Mesenchymal stem cell (in vitro differentiated cells and primary cell): ENCODE measurements around the gene MGAT4A.
A peak's percentile ranks its signal among the peaks of the same experiment; 100 is the strongest.

Source experiments
- DNase-seq: peaks from one replicate; pipeline ENCODE4 v3.0.0-alpha.2; 2013
- H2AFZ ChIP-seq: one replicate; pipeline ENCODE4 v1.6.1; 2013; ENCODE audit warnings: low read depth, mild to moderate bottlenecking, control low read depth, inconsistent platforms, low read length, moderate library complexity
- H2AK5ac ChIP-seq: 2 replicates; pipeline ENCODE4 v1.6.1; 2013; ENCODE audit warnings: low read length, moderate library complexity, mild to moderate bottlenecking, inconsistent platforms; ENCODE audit not compliant: severe bottlenecking
- H2BK120ac ChIP-seq: one replicate; pipeline ENCODE4 v1.6.1; 2013; ENCODE audit warnings: low read depth, mild to moderate bottlenecking, inconsistent platforms, low read length, moderate library complexity
- H2BK12ac ChIP-seq, 2 experiments: one replicate each; pipeline ENCODE4 v1.6.1; 2013; ENCODE audit warnings: inconsistent platforms in 2 of 2, low read length in 2 of 2, mild to moderate bottlenecking in 2 of 2, moderate library complexity in 2 of 2, control low read depth in 1 of 2
- H2BK15ac ChIP-seq: one replicate; pipeline ENCODE4 v1.6.1; 2013; ENCODE audit warnings: mild to moderate bottlenecking, low read depth, inconsistent platforms; ENCODE audit not compliant: poor library complexity, severe bottlenecking
- H2BK5ac ChIP-seq: 2 replicates; pipeline ENCODE4 v1.6.1; 2013; ENCODE audit warnings: low read depth, mild to moderate bottlenecking, low read length, control low read depth, inconsistent platforms; ENCODE audit not compliant: poor library complexity, severe bottlenecking
- H3K14ac ChIP-seq, 2 experiments: one replicate each; pipeline ENCODE4 v1.6.1; 2013; ENCODE audit warnings: inconsistent platforms in 2 of 2, low read length in 2 of 2, control low read depth in 1 of 2, mild to moderate bottlenecking in 1 of 2, moderate library complexity in 1 of 2
- H3K18ac ChIP-seq, 2 experiments: one replicate each; pipeline ENCODE4 v1.6.1; 2013; ENCODE audit warnings: inconsistent platforms in 2 of 2, low read length in 2 of 2, control low read depth in 1 of 2, low read depth in 1 of 2, mild to moderate bottlenecking in 1 of 2
- H3K23ac ChIP-seq, 2 experiments: one replicate each; pipeline ENCODE4 v1.6.1; 2013; ENCODE audit warnings: inconsistent platforms in 2 of 2, low read length in 2 of 2, mild to moderate bottlenecking in 2 of 2, moderate library complexity in 2 of 2, control low read depth in 1 of 2
- H3K27ac ChIP-seq: 2 replicates; pipeline ENCODE4 v1.5.1; 2013; ENCODE audit warnings: mild to moderate bottlenecking, moderate library complexity, low read length, control low read depth, inconsistent platforms; ENCODE audit not compliant: poor library complexity, severe bottlenecking
- H3K27me3 ChIP-seq, 2 experiments: 2 replicates each; pipeline versions ENCODE4 v1.6.1 to v1.7.0; 2013; ENCODE audit warnings: low read length in 2 of 2, mild to moderate bottlenecking in 2 of 2, moderate library complexity in 2 of 2, control low read depth in 1 of 2, inconsistent platforms in 1 of 2; ENCODE audit not compliant: control insufficient read depth in 1 of 2, insufficient read depth in 1 of 2
- H3K36me3 ChIP-seq, 2 experiments: 2 replicates each; pipeline versions ENCODE4 v1.6.1 to v1.7.0; 2013; ENCODE audit warnings: low read length in 2 of 2, control low read depth in 1 of 2, inconsistent platforms in 1 of 2, low read depth in 1 of 2, mild to moderate bottlenecking in 1 of 2; ENCODE audit not compliant: insufficient read depth in 2 of 2, control insufficient read depth in 1 of 2
- H3K4ac ChIP-seq, 2 experiments: one replicate each; pipeline ENCODE4 v1.6.1; 2013; ENCODE audit warnings: inconsistent platforms in 2 of 2, low read length in 2 of 2, mild to moderate bottlenecking in 2 of 2, moderate library complexity in 2 of 2, control low read depth in 1 of 2, low read depth in 1 of 2
- H3K4me1 ChIP-seq: 2 replicates; pipeline ENCODE4 v1.6.1; 2013; ENCODE audit warnings: low read depth, low read length, control low read depth; ENCODE audit not compliant: control insufficient read depth, insufficient read depth
- H3K4me2 ChIP-seq: 2 replicates; pipeline ENCODE4 v1.6.1; 2013; ENCODE audit warnings: low read length, mild to moderate bottlenecking, inconsistent platforms; ENCODE audit not compliant: poor library complexity, severe bottlenecking
- H3K4me3 ChIP-seq, 2 experiments: 2 replicates each; pipeline versions ENCODE4 v1.5.1 to v1.7.0; 2013; ENCODE audit warnings: low read length in 2 of 2, mild to moderate bottlenecking in 2 of 2, control low read depth in 1 of 2, low read depth in 1 of 2; ENCODE audit not compliant: insufficient read depth in 1 of 2
- H3K79me1 ChIP-seq: replicated peaks from 2 replicates; pipeline ENCODE4 v1.6.1; 2013; ENCODE audit warnings: mild to moderate bottlenecking, control low read depth, low read length, inconsistent platforms; ENCODE audit not compliant: poor library complexity, severe bottlenecking
- H3K9ac ChIP-seq: 2 replicates; pipeline ENCODE4 v1.7.0; 2013; ENCODE audit warnings: mild to moderate bottlenecking, low read length, moderate library complexity
- H3K9me3 ChIP-seq: 2 replicates; pipeline ENCODE4 v1.7.0; 2013; ENCODE audit warnings: mild to moderate bottlenecking, low read length; ENCODE audit not compliant: control insufficient read depth
- H4K8ac ChIP-seq: one replicate; pipeline ENCODE4 v1.6.1; 2013; ENCODE audit warnings: inconsistent platforms, mild to moderate bottlenecking, low read length, moderate library complexity
- H4K91ac ChIP-seq: one replicate; pipeline ENCODE4 v1.6.1; 2013; ENCODE audit warnings: mild to moderate bottlenecking, low read length, inconsistent platforms
- WGBS: methylation state at CpG from one replicate; pipeline ENCODE4 v1.1.7; 2013; ENCODE audit warnings: mixed read lengths; 5-methylcytosine and 5-hydroxymethylcytosine counted together

Gene MGAT4A

GRCh38 chr2:98698896-98699295 is 32.0 kb downstream of the MGAT4A start:
- Histone ChIP-seq H3K36me3 (no peaks in the 10 kb centered on the region), H3K9ac (no peak overlapping the region), H3K23ac (no peak overlapping the region), H2AFZ (no peak overlapping the region), H3K27me3 (peaks cover 0 to 21% of the 10 kb centered on the region in 2 experiments), H4K8ac (no peak overlapping the region), H4K91ac (no peak overlapping the region), H3K18ac (no peak overlapping the region), H2BK15ac (no peak overlapping the region), H2BK120ac (no peak overlapping the region), H3K4me3 (no peak overlapping the region), H3K9me3 (no peaks in the 10 kb centered on the region), H3K4ac (no peak overlapping the region), H2AK5ac (no peak overlapping the region), H2BK5ac (no peak overlapping the region), H3K4me1 (peaks cover 2% of the 10 kb centered on the region), H3K27ac (no peak overlapping the region), H3K79me1 (no peaks in the 10 kb centered on the region), H3K4me2 (no peak overlapping the region), H2BK12ac (no peak overlapping the region), H3K14ac (no peak overlapping the region)
- no peak for DNase-seq
- WGBS = 87% methylated on average over 6 of the region's 6 CpGs

- Histone ChIP-seq H3K4me1 (peaks cover 2% of the 10 kb centered on the region), H3K36me3 (no peaks in the 10 kb centered on the region), H4K91ac (no peak overlapping the region), H3K18ac (no peak overlapping the region), H2BK15ac (no peak overlapping the region), H2BK120ac (no peak overlapping the region), H2BK12ac (no peak overlapping the region), H3K9me3 (no peaks in the 10 kb centered on the region), H3K27me3 (peaks cover 0 to 18% of the 10 kb centered on the region in 2 experiments), H3K27ac (no peak overlapping the region), H2AK5ac (no peak overlapping the region), H3K4me2 (no peak overlapping the region), H3K9ac (no peak overlapping the region), H3K23ac (no peak overlapping the region), H3K4me3 (no peak overlapping the region), H2AFZ (no peak overlapping the region), H3K14ac (no peak overlapping the region), H2BK5ac (no peak overlapping the region), H4K8ac (no peak overlapping the region), H3K4ac (no peak overlapping the region), H3K79me1 (no peaks in the 10 kb centered on the region)
- no peak for DNase-seq
- 80% methylated on average over 4 of the region's 5 CpGs for WGBS
These were observed 33.1 kb downstream of the MGAT4A start for GRCh38 chr2:98697651-98698337.

- Histone ChIP-seq H3K4me1 (peaks cover 2% of the 10 kb centered on the region), H2AK5ac (no peak overlapping the region)
These were observed 34.7 kb downstream of the MGAT4A start for GRCh38 chr2:98696200-98696599.

GRCh38 chr2:98695255-98695654 is 35.7 kb downstream of the MGAT4A start:
- no peak overlapping the region for H3K23ac ChIP-seq
- H3K18ac ChIP-seq = no peak overlapping the region
- H3K4me2 ChIP-seq = no peak overlapping the region
- H3K79me1 ChIP-seq = no peaks in the 10 kb centered on the region
- no peak overlapping the region for H3K4me3 ChIP-seq
- no peak overlapping the region for H2BK5ac ChIP-seq
- H2BK120ac ChIP-seq = no peak overlapping the region
- H2AK5ac ChIP-seq = no peak overlapping the region
- H3K27ac ChIP-seq = no peak overlapping the region
- peaks cover 0 to 11% of the 10 kb centered on the region in 2 experiments for H3K27me3 ChIP-seq
- H2BK15ac ChIP-seq = no peak overlapping the region
- no peak overlapping the region for H3K4ac ChIP-seq
- 96% methylated on average over 3 of the region's 3 CpGs for WGBS
- no peak overlapping the region for H2BK12ac ChIP-seq
- H4K8ac ChIP-seq = no peak overlapping the region
- peak; percentile 6 for DNase-seq
- H3K9me3 ChIP-seq = no peaks in the 10 kb centered on the region
- no peaks in the 10 kb centered on the region for H3K36me3 ChIP-seq
- no peak overlapping the region for H4K91ac ChIP-seq
- no peak overlapping the region for H2AFZ ChIP-seq
- H3K4me1 ChIP-seq = peaks cover 2% of the 10 kb centered on the region
- no peak overlapping the region for H3K14ac ChIP-seq
- no peak overlapping the region for H3K9ac ChIP-seq

More at GRCh38 chr2:98696200-98696599, 34.7 kb downstream of the MGAT4A start:
- no peak overlapping the region for H3K18ac ChIP-seq
- H3K4me3 ChIP-seq = no peak overlapping the region
- H2BK5ac ChIP-seq = no peak overlapping the region
- no peak overlapping the region for H4K8ac ChIP-seq
- H2BK120ac ChIP-seq = no peak overlapping the region
- WGBS = 71% methylated on average over 1 of the region's 4 CpGs
- H3K4me2 ChIP-seq = no peak overlapping the region
- no peak overlapping the region for H2BK15ac ChIP-seq
- H3K9ac ChIP-seq = no peak overlapping the region
- H3K4ac ChIP-seq = no peak overlapping the region
- no peaks in the 10 kb centered on the region for H3K36me3 ChIP-seq
- H3K79me1 ChIP-seq = no peaks in the 10 kb centered on the region
- no peak overlapping the region for H3K27ac ChIP-seq
- no peak for DNase-seq
- H3K27me3 ChIP-seq = peaks cover 0 to 11% of the 10 kb centered on the region in 2 experiments
- H4K91ac ChIP-seq = no peak overlapping the region
- H3K23ac ChIP-seq = no peak overlapping the region
- no peak overlapping the region for H2AFZ ChIP-seq
- H2BK12ac ChIP-seq = no peak overlapping the region
- no peak overlapping the region for H3K14ac ChIP-seq
- no peaks in the 10 kb centered on the region for H3K9me3 ChIP-seq
